ENCODE measurements around the gene LRRFIP1.

The LRRFIP1 gene

DNA sequence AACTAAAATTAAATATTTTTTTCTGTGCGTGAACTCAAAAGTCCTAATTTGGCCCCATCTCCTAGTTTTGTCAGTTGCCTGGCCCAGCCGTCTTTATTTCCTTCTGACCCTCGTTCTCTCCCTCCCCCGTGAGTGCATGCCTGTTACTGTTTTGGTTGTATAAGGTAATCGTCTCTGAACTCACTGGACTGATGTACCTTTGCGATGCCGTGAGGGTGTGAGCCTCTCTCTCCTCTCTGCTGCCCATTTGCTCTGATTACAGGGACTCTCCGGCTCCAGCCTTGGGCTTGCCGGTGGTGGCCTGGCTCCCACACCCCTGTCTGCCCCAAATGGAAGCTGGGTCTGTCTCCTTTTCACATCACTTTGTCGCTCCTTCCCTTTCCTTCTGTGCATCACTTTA lies 104.7 kb downstream of the LRRFIP1 start:
- H3K9me3 ChIP-seq (ENCODE audit: insufficient read depth, low read length) = no peaks in the 10 kb centered on the region
- H3K27me3 ChIP-seq (ENCODE audit: low read depth, low read length) = no peaks in the 10 kb centered on the region
- no peak overlapping the region for H2AFZ ChIP-seq (ENCODE audit: low read depth, low read length)
- H4K20me1 ChIP-seq (ENCODE audit: insufficient read depth, low read length) = no peaks in the 10 kb centered on the region
- no peak overlapping the region for H3K4me3 ChIP-seq (ENCODE audit: low read length)
- H3K9ac ChIP-seq (ENCODE audit: low read length) = no peak overlapping the region
- H3K36me3 ChIP-seq (replicated peaks; ENCODE audit: low read depth, low read length) = no peaks in the 10 kb centered on the region
- H3K79me2 ChIP-seq (ENCODE audit: low read length) = no peaks in the 10 kb centered on the region
- H3K4me2 ChIP-seq (ENCODE audit: low read length) = no peak overlapping the region
- no peak overlapping the region for H3K27ac ChIP-seq (ENCODE audit: low read length)
- TF ChIP-seq EZH2phosphoT487 (IDR thresholded peaks at IDR 0.05; ENCODE audit: low read depth) = no peak
- TF ChIP-seq, protein P1, sequence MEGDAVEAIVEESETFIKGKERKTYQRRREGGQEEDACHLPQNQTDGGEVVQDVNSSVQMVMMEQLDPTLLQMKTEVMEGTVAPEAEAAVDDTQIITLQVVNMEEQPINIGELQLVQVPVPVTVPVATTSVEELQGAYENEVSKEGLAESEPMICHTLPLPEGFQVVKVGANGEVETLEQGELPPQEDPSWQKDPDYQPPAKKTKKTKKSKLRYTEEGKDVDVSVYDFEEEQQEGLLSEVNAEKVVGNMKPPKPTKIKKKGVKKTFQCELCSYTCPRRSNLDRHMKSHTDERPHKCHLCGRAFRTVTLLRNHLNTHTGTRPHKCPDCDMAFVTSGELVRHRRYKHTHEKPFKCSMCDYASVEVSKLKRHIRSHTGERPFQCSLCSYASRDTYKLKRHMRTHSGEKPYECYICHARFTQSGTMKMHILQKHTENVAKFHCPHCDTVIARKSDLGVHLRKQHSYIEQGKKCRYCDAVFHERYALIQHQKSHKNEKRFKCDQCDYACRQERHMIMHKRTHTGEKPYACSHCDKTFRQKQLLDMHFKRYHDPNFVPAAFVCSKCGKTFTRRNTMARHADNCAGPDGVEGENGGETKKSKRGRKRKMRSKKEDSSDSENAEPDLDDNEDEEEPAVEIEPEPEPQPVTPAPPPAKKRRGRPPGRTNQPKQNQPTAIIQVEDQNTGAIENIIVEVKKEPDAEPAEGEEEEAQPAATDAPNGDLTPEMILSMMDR (IDR thresholded peaks at IDR 0.05; ENCODE audit: low read depth, low read length) = no peak
- no peaks in the 10 kb centered on the region for H3K4me1 ChIP-seq (ENCODE audit: low read length)

DNA sequence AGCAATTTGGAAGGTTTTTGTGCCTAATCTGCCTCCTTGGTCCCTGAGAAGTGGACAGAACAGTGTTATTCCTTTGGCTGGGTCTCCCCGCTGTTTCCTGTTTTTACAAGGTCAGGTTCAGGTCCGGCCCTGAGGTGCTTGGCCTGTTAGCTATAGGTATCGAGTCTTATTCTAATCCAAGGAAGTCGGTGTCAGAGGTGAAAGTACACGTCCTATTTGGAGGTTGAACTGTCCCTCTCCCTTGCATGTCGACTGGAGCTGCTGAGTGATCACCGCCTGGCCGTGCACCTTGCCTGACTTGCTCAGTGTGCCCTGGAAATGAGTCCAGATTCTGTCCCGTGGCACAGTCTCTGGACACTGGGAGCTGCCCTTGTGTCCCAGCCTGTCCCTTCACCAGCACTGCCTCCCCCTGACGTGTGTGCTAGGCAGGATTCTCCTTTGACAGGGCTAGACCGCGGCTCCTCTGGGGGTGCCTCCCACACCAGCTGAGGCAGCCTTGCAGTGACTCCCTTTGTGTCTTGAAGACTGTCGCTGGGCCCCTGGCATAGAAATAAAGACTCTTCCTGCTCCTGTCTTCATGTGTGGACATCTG lies 105.5 kb downstream of the LRRFIP1 start:
- H3K27ac ChIP-seq (ENCODE audit: low read length) = no peak overlapping the region
- H3K79me2 ChIP-seq (ENCODE audit: low read length) = no peaks in the 10 kb centered on the region
- H2AFZ ChIP-seq (ENCODE audit: low read depth, low read length) = no peak overlapping the region
- no peaks in the 10 kb centered on the region for H3K4me1 ChIP-seq (ENCODE audit: low read length)
- TF ChIP-seq EZH2phosphoT487 (IDR thresholded peaks at IDR 0.05; ENCODE audit: low read depth) = no peak
- TF ChIP-seq, protein P1 (IDR thresholded peaks at IDR 0.05; ENCODE audit: low read depth, low read length) = no peak
- no peaks in the 10 kb centered on the region for H3K36me3 ChIP-seq (replicated peaks; ENCODE audit: low read depth, low read length)
- no peaks in the 10 kb centered on the region for H3K9me3 ChIP-seq (ENCODE audit: insufficient read depth, low read length)
- H4K20me1 ChIP-seq (ENCODE audit: insufficient read depth, low read length) = no peaks in the 10 kb centered on the region
- H3K4me3 ChIP-seq (ENCODE audit: low read length) = no peak overlapping the region
- H3K4me2 ChIP-seq (ENCODE audit: low read length) = no peak overlapping the region
- no peaks in the 10 kb centered on the region for H3K27me3 ChIP-seq (ENCODE audit: low read depth, low read length)
- no peak overlapping the region for H3K9ac ChIP-seq (ENCODE audit: low read length)

DNA sequence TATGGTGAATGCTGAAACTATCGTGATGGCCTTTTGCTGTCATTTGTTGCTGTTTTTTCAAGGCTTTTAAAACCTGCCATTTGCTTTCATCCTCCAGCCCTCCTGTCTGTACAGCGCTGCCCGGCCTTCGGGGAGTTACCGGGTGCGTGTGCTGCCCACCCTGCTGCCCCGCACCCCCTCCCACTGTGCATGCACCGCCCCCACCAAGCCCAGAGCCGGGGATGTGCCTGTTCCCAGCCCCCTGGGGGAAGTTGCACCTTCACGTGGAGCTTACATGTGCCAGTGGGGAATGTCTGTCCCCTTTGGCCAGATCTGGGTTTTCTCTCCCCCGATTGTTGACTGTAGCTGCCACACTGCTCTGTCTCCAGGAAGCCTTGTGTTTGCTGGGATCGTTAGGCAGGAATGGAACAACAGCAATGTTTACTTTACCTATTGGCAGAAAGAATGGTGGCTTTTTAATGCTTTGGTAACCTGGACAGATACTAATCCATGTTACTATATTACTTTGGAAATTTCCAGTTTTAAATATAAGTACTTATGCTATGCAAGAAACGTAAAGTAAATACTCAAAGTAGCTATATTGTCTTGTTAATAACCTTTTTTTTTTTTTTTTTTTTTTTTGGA lies 106.4 kb downstream of the LRRFIP1 start:
- Histone ChIP-seq H3K9me3 (ENCODE audit: insufficient read depth, low read length) (no peaks in the 10 kb centered on the region), H3K4me3 (ENCODE audit: low read length) (no peak overlapping the region), H3K36me3 (replicated peaks; ENCODE audit: low read depth, low read length) (no peaks in the 10 kb centered on the region), H3K79me2 (ENCODE audit: low read length) (no peaks in the 10 kb centered on the region), H4K20me1 (ENCODE audit: insufficient read depth, low read length) (no peaks in the 10 kb centered on the region), H2AFZ (ENCODE audit: low read depth, low read length) (no peak overlapping the region), H3K4me1 (ENCODE audit: low read length) (no peaks in the 10 kb centered on the region), H3K27ac (ENCODE audit: low read length) (no peak overlapping the region), H3K9ac (ENCODE audit: low read length) (no peak overlapping the region), H3K4me2 (ENCODE audit: low read length) (no peak overlapping the region), H3K27me3 (ENCODE audit: low read depth, low read length) (no peaks in the 10 kb centered on the region)
- TF ChIP-seq, protein P1 (IDR thresholded peaks at IDR 0.05; ENCODE audit: low read depth, low read length) = no peak
- no peak for TF ChIP-seq EZH2phosphoT487 (IDR thresholded peaks at IDR 0.05; ENCODE audit: low read depth)

DNA sequence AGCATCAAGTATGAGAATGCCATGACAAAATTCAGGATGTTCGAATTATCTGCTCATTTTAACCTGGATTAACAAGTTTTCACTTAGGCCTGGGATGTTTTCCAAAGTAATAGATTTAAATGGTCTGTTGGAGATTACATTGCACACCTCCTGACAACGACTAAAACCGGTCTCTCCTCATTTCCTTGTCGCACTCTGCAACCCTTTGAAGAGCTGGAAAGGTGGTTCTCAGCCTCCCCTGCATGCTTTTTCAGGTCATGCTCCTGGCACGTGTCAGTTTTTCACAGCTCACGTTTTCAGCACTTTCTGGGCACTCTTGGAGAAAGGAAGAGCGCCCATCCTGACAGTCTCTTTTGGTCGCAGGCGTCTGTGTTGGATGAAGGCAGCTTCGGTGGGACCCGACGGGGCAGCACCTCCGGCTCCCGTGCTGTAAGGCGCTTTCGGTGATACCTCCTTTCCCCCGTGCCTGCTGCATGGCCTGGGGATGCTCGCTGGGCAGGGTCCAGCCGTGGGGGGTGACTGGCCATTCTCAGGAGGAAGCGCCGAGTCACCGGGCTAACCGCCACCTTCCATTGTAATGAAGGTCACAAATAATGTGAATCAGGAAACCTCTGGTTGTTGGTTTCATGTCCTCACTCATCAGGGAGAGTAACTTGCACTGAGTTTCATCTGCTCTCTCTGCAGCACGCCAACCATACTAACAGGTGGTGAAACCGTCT lies 107.7 kb downstream of the LRRFIP1 start:
- no peak overlapping the region for H3K4me3 ChIP-seq (ENCODE audit: low read length)
- no peaks in the 10 kb centered on the region for H3K27me3 ChIP-seq (ENCODE audit: low read depth, low read length)
- no peaks in the 10 kb centered on the region for H3K4me1 ChIP-seq (ENCODE audit: low read length)
- no peak for TF ChIP-seq EZH2phosphoT487 (IDR thresholded peaks at IDR 0.05; ENCODE audit: low read depth)
- TF ChIP-seq, protein P1 (IDR thresholded peaks at IDR 0.05; ENCODE audit: low read depth, low read length) = no peak
- H4K20me1 ChIP-seq (ENCODE audit: insufficient read depth, low read length) = no peaks in the 10 kb centered on the region
- H3K9me3 ChIP-seq (ENCODE audit: insufficient read depth, low read length) = no peaks in the 10 kb centered on the region
- no peak overlapping the region for H3K4me2 ChIP-seq (ENCODE audit: low read length)
- no peak overlapping the region for H3K27ac ChIP-seq (ENCODE audit: low read length)
- H3K79me2 ChIP-seq (ENCODE audit: low read length) = no peaks in the 10 kb centered on the region
- no peak overlapping the region for H2AFZ ChIP-seq (ENCODE audit: low read depth, low read length)
- no peaks in the 10 kb centered on the region for H3K36me3 ChIP-seq (replicated peaks; ENCODE audit: low read depth, low read length)
- no peak overlapping the region for H3K9ac ChIP-seq (ENCODE audit: low read length)
